ENCODE results near the gene PRDX6. TPM values are rescaled to one million over a fixed set of nuclear protein-coding genes. Genes with fewer than 3 reads are reported as not detected.
"Not testable (repeated sequence)": the region's sequence is repeated elsewhere in the genome, so short reads cannot be mapped to it uniquely, and the experiment has no call there.

The PRDX6 gene
- total RNA-seq, 1 experiment from 2014 or later, result 259 TPM

DNA sequence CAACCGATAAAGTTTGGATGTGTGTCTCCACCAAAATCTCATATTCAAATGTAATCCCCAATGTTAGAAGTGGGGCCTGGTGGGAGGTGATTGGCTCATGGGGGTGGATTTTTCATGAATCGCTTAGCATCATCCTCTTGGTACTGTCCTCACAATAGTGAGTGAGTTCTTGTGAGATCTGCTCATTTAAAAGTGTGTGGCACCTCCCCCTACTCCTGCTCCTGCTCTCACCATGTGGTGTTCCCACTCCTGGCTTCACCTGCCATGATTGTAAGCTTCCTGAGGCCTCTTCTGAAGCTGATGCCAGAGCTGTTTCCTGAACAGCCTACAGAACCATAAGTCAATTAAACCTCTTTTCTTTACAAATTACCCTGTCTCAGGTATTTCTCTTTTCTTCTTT lies 28.2 kb upstream of the PRDX6 start:
- Histone ChIP-seq H3K36me3 (no peaks in the 10 kb centered on the region), H3K9me3 (replicated peaks) (no peaks in the 10 kb centered on the region; the same call in none of the 2 replicates), H3K27ac (peak overlapping the region; percentile 28), H3K4me3 (no peak overlapping the region), H3K4me1 (peaks cover 11% of the 10 kb centered on the region), H3K27me3 (no peaks in the 10 kb centered on the region)
- DNase-seq, result no peak

GRCh38 chr1:173451981-173452380 lies 25.2 kb upstream of the PRDX6 start:
- DNase-seq, result peak in 1 of 2 experiments; percentile 30
- Histone ChIP-seq H3K27me3 (no peaks in the 10 kb centered on the region), H3K4me3 (no peak overlapping the region), H3K27ac (no peak overlapping the region), H3K36me3 (no peaks in the 10 kb centered on the region), H3K4me1 (peaks cover 11% of the 10 kb centered on the region), H3K9me3 (replicated peaks) (no peaks in the 10 kb centered on the region; the same call in none of the 2 replicates)

DNA sequence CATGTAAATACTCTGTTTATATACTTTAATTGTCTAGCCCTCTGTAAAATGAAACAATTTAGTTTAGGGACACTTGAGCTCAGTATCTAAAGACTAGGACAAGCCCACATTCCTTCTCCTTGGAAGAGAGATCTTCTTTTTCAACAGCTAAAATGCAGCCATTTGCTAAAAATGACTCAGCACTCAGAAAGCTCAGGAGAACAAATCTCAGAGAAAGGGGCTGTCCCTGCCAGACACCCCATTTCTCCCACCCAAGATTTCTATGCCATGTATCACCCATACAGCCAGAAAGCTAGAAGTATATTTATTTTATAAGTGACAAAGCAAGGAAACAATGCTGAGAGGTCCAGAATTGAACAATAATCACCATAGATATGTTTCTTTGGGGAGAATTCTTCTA lies 23.2 kb upstream of the PRDX6 start:
- no peak for DNase-seq
- Histone ChIP-seq H3K4me1 (peaks cover 12% of the 10 kb centered on the region), H3K27me3 (no peaks in the 10 kb centered on the region), H3K27ac (no peak overlapping the region), H3K36me3 (no peaks in the 10 kb centered on the region), H3K4me3 (no peak overlapping the region), H3K9me3 (replicated peaks) (no peaks in the 10 kb centered on the region; the same call in 1 of the 2 replicates)

GRCh38 chr1:173454966-173455524 lies 22.1 kb upstream of the PRDX6 start:
- Histone ChIP-seq H3K4me3 (no peak overlapping the region), H3K27me3 (no peaks in the 10 kb centered on the region), H3K36me3 (no peaks in the 10 kb centered on the region), H3K27ac (no peak overlapping the region), H3K9me3 (replicated peaks) (no peaks in the 10 kb centered on the region), H3K4me1 (peaks cover 10% of the 10 kb centered on the region)
- no peak for DNase-seq

DNA sequence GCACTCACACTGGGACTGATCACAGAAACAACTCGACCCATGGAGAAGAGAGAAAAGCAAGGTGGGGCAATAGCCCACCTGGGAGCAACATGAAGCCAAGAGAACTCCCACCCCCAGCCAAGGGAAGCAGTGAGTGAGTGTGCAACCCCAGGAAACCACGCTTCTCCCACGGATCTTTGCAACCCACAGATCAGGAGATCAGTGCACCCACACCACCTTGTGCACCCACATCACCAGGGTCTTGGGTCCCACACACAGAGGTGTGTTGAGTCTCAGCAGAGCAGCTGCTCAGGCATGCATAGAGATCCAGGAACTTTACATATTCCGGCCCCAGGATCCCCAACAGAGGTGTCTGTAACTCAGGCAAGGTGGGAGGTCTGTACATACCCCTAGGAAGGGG lies 17.2 kb upstream of the PRDX6 start:
- Histone ChIP-seq H3K36me3 (peaks cover 4% of the 10 kb centered on the region; the same call in 1 of the 2 replicates), H3K27me3 (no peaks in the 10 kb centered on the region), H3K4me1 (peaks cover 18% of the 10 kb centered on the region), H3K27ac (peak overlapping the region; percentile 37), H3K9me3 (replicated peaks) (peaks cover 11% of the 10 kb centered on the region), H3K4me3 (no peak overlapping the region)
- no peak for DNase-seq

GRCh38 chr1:173462666-173463065 lies 14.5 kb upstream of the PRDX6 start:
- peaks cover 13% of the 10 kb centered on the region for H3K9me3 ChIP-seq (replicated peaks)
- DNase-seq, H3K4me3 ChIP-seq, H3K27ac ChIP-seq, H3K27me3 ChIP-seq, H3K36me3 ChIP-seq: not testable (repeated sequence)
- peaks cover 18% of the 10 kb centered on the region for H3K4me1 ChIP-seq

GRCh38 chr1:173464185-173464584 lies 12.9 kb upstream of the PRDX6 start:
- H3K27ac ChIP-seq, result peak overlapping the region; percentile 40
- peak; percentile 27 to 51 for DNase-seq
- H3K27me3 ChIP-seq, H3K36me3 ChIP-seq, H3K4me3 ChIP-seq: not testable (repeated sequence)
- peaks cover 16% of the 10 kb centered on the region for H3K4me1 ChIP-seq
- H3K9me3 ChIP-seq (replicated peaks), result peaks cover 13% of the 10 kb centered on the region

DNA sequence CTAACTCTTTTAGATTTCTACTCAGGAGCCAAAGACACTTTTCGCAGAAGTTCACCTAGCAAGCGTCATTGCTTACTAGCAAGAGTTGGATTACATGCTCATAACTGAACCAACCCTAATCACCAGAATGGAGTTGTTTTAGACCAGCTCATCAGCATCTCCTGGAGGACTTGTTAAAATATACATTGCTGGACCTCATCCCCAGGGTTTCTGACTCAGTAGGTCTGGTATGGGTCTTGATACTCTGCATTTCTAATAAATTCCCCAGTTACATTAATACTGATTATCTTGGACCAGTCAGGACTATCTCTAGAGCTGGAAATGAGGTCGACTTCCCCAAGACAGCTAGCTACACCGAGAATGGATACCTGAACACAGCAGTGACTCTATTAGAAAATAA lies 9.7 kb upstream of the PRDX6 start:
- H3K4me3 ChIP-seq, result no peak overlapping the region
- no peaks in the 10 kb centered on the region for H3K27me3 ChIP-seq
- no peaks in the 10 kb centered on the region for H3K36me3 ChIP-seq
- no peak overlapping the region for H3K27ac ChIP-seq
- H3K4me1 ChIP-seq, result peaks cover 8% of the 10 kb centered on the region
- H3K9me3 ChIP-seq (replicated peaks), result peaks cover 17% of the 10 kb centered on the region
- DNase-seq, result no peak

GRCh38 chr1:173469656-173470055 lies 7.5 kb upstream of the PRDX6 start:
- DNase-seq, result no peak
- Histone ChIP-seq H3K4me1 (peaks cover 11% of the 10 kb centered on the region), H3K27ac (no peak overlapping the region), H3K4me3 (no peak overlapping the region), H3K36me3 (no peaks in the 10 kb centered on the region), H3K9me3 (replicated peaks) (peaks cover 6% of the 10 kb centered on the region; the same call in 1 of the 2 replicates), H3K27me3 (no peaks in the 10 kb centered on the region)

- Histone ChIP-seq H3K9me3 (replicated peaks) (peaks cover 6% of the 10 kb centered on the region; the same call in 1 of the 2 replicates), H3K4me3 (no peak overlapping the region), H3K27ac (no peak overlapping the region), H3K4me1 (peaks cover 15% of the 10 kb centered on the region), H3K36me3 (no peaks in the 10 kb centered on the region), H3K27me3 (no peaks in the 10 kb centered on the region)
- no peak for DNase-seq
Measured at GRCh38 chr1:173470608-173471007, 6.5 kb upstream of the PRDX6 start.

- Histone ChIP-seq H3K4me3 (no peak overlapping the region), H3K36me3 (peaks cover 3% of the 10 kb centered on the region; the same call in 1 of the 2 replicates), H3K27ac (no peak overlapping the region), H3K9me3 (replicated peaks) (peaks cover 4% of the 10 kb centered on the region; the same call in 1 of the 2 replicates), H3K4me1 (peaks cover 23% of the 10 kb centered on the region), H3K27me3 (no peaks in the 10 kb centered on the region)
- DNase-seq, result no peak
Measured at GRCh38 chr1:173473599-173474011, 3.5 kb upstream of the PRDX6 start.

GRCh38 chr1:173474097-173474779 lies 2.9 kb upstream of the PRDX6 start:
- Histone ChIP-seq H3K27ac (no peak overlapping the region), H3K4me3 (no peak overlapping the region), H3K9me3 (replicated peaks) (peaks cover 4% of the 10 kb centered on the region; the same call in 1 of the 2 replicates), H3K27me3 (no peaks in the 10 kb centered on the region), H3K4me1 (peaks cover 29% of the 10 kb centered on the region), H3K36me3 (peaks cover 7% of the 10 kb centered on the region)
- DNase-seq, result peak; percentile 24 to 28

DNA sequence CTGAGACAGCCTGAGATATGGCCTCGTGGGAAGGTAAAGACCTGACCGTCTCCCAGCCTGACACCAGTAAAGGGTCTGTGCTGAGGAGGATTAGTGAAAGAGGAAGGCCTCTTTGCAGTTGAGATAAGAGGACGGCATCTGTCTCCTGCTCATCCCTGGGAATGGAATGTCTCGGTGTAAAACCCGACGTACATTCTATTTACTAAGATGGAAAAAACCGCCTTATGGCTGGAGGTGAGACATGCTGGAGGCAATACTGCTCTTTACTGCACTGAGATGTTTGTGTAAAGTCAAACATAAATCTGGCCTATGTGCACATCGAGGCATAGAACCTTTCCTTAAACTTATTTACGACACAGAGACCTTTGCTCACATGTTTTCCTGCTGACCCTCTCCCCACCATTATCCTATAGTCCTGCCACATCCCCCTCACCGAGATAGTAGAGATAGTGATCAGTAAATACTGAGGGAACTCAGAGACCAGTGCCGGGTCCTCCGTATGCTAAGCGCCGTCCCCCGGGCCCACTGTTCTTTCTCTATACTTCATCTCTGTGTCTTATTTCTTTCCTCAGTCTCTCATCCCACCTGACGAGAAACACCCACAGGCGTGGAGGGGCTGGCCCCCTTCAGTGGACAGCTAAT lies 2.2 kb upstream of the PRDX6 start:
- DNase-seq; H3K4me3 ChIP-seq; H3K27me3 ChIP-seq; H3K27ac ChIP-seq; H3K9me3 ChIP-seq (replicated peaks): not testable (repeated sequence)
- Histone ChIP-seq H3K4me1 (peaks cover 30% of the 10 kb centered on the region), H3K36me3 (peaks cover 13% of the 10 kb centered on the region)

DNA sequence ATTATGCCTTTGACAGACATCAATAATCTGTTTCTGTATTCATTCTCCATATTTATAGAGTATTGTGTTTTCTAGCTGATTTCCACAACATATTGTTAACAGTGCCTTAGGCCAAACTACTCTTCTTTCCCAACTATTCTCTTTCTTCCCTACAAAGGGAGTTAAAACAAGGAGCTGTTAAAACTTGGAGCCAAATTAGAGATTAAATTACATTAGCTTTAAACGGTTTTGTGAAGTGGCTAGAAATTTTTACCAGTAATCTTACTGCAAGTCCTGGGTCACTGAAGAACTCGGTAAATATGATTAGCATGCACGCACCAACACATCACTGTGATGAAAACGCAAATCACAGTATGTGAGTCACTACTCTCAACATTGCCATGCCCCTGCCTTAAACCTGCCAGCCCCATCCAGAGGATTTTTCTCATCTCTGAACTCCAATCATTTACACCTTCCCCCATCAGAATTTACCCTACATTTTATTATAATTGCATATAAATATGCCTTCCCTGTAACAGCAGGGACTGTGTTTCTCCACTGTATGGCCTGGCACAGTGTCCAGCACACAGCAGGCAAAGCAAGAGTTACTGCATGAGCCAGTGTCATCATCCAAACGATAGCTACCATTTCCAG lies 1.5 kb upstream of the PRDX6 start:
- H3K36me3 ChIP-seq, result peaks cover 21% of the 10 kb centered on the region
- no peak overlapping the region for H3K4me3 ChIP-seq
- peaks cover 4% of the 10 kb centered on the region; the same call in 1 of the 2 replicates for H3K9me3 ChIP-seq (replicated peaks)
- H3K4me1 ChIP-seq, result peaks cover 30% of the 10 kb centered on the region
- no peak for DNase-seq
- no peak overlapping the region for H3K27ac ChIP-seq
- H3K27me3 ChIP-seq, result no peaks in the 10 kb centered on the region

GRCh38 chr1:173476197-173476664 lies 904 bp upstream of the PRDX6 start:
- Histone ChIP-seq H3K4me1 (peaks cover 30% of the 10 kb centered on the region), H3K4me3 (peak overlapping the region; percentile 100), H3K9me3 (replicated peaks) (peaks cover 4% of the 10 kb centered on the region; the same call in 1 of the 2 replicates), H3K27ac (peak overlapping the region; percentile 54), H3K36me3 (peaks cover 26% of the 10 kb centered on the region), H3K27me3 (no peaks in the 10 kb centered on the region)
- no peak for DNase-seq

Data from SJCRH30 (cell line).